Sigmoid colon (tissue), 7 donors: ENCODE results near the gene CD52. TPM values are rescaled to one million over a fixed set of nuclear protein-coding genes. Genes with fewer than 3 reads are reported as not detected.

Experiments
- DNase-seq: peaks from one replicate; pipeline ENCODE4 v3.0.0-alpha.2; 2019
- H3K27ac ChIP-seq, 4 donors: fragments of 200-600 bp; sonication (generic); one replicate each; pipeline ENCODE4 v1.5.1; 2016 to 2019; ENCODE audit warnings: mild to moderate bottlenecking in 1 of 4
- H3K27me3 ChIP-seq, 3 donors: fragments of 200-600 bp; sonication (generic); one replicate each; pipeline ENCODE4 v1.5.1; 2019; ENCODE audit warnings: mild to moderate bottlenecking in 1 of 3
- H3K36me3 ChIP-seq, 4 donors: fragments of 200-600 bp; sonication (generic); one replicate each; pipeline ENCODE4 v1.5.1; 2016 to 2019
- H3K4me1 ChIP-seq, 4 donors: fragments of 200-600 bp; sonication (generic); one replicate each; pipeline ENCODE4 v1.5.1; 2017 to 2019
- H3K4me3 ChIP-seq, 4 donors: fragments of 200-600 bp; sonication (generic); one replicate each; pipeline ENCODE4 v1.5.1; 2017 to 2019; ENCODE audit warnings: mild to moderate bottlenecking in 2 of 4, moderate library complexity in 1 of 4
- H3K9me3 ChIP-seq, 4 donors: fragments of 200-600 bp in 3 of 4; sonication (generic) in 3 of 4; one replicate each; pipeline versions ENCODE4 v1.5.1 to v1.6.1; 2013 to 2019
- CTCF ChIP-seq, 4 experiments: fragments of 450-650 bp in 3 of 4; fragments of 200-600 bp in 1 of 4; IDR thresholded peaks; one replicate each; pipeline ENCODE4 v1.5.1; 2016 to 2019; ENCODE audit warnings: antibody characterized with exemption in 4 of 4, mild to moderate bottlenecking in 3 of 4, moderate library complexity in 2 of 4
- EP300 ChIP-seq, 4 donors: sonication (generic); formaldehyde crosslinking; IDR thresholded peaks; one replicate each; pipeline ENCODE4 v1.6.1; 2017; ENCODE audit warnings: antibody characterized with exemption in 4 of 4
- POLR2A ChIP-seq, 2 donors: fragments of 450-650 bp; IDR thresholded peaks; one replicate each; pipeline ENCODE4 v1.6.1; 2016; ENCODE audit warnings: antibody characterized with exemption in 2 of 2, mild to moderate bottlenecking in 2 of 2, moderate library complexity in 2 of 2
- POLR2AphosphoS5 ChIP-seq, 4 donors: sonication (generic); formaldehyde crosslinking; IDR thresholded peaks; one replicate each; pipeline ENCODE4 v1.6.1; 2017; ENCODE audit warnings: antibody characterized with exemption in 4 of 4
- WGBS, 2 donors: extraction: QIAGEN DNeasy Blood & Tissue Kit; methylation state at CpG; one replicate each; pipeline ENCODE4 v1.1.7; 2013; 5-methylcytosine and 5-hydroxymethylcytosine counted together
- intact Hi-C: fragments of 100-400 bp; cut with DNase I; formaldehyde crosslinking; loops from one replicate; pipeline ENCODE4 v1.15.1; 2023
- polyA plus RNA-seq, 3 donors: library from polyadenylated mRNA; stranded (reverse); fragments of 200-250 nt; gene quantifications; one replicate each; pipeline ENCODE4 v1.2.3, GENCODE V29; 2013
- total RNA-seq, 4 donors: library from RNA; depleted of rRNA; stranded (reverse); fragments of >200 nt; gene quantifications; one replicate each; pipeline ENCODE4 v1.1.0, GENCODE V29; 2016
- donor health status: healthy with polysubstance abuse.
- donor health status: Bipolar disorder and iron deficiency.
- donor health status: healthy.

Gene CD52
- total and polyA plus RNA-seq, 7 donors, result 1.6 to 556 (median 19.8) TPM; not detected in 2

DNA sequence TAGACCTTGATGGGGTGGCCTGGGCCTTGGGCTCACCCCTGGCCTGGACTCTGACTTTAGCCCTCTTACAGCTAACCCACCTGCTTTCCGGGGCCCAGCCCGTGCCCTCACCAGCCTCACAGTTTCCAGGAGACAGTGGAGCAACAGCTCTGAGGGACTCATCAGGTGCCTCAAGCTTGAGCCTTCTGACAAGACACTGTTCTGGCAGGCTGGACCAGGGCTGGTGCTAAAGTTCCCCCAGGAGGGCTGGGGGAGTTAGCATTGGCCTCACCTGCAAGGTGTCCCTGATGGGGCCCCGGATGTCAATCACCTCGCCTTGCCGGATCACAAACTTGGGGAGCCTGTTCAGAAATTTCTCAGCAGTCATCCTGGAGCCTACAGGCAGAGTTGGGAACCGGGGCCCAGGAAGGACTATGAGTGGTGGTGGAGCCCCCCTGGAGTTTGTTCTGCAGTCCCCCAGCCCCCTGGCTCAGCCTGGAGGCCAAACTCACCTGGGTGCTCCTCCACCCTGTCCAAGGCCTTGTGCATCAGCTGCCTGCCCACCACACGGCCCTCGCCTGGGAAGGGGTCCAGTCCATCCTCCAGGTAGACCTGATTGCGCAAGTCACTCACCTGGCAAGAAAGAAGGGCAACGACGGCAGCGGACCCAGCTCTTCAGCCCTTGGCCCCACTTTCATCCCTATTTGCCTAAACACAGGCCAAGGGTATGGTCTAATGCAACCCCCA lies 33.7 kb upstream of the CD52 start:
- Histone ChIP-seq H3K36me3 (no peaks in the 10 kb centered on the region), H3K27ac (peak overlapping the region; percentile 35 to 60 (median 43)), H3K4me3 (no peak overlapping the region), H3K27me3 (no peaks in the 10 kb centered on the region), H3K4me1 (peaks cover 0 to 50% (median 42%) of the 10 kb centered on the region in 4 donors), H3K9me3 (no peaks in the 10 kb centered on the region)
- no peak for DNase-seq
- TF ChIP-seq EP300 (IDR thresholded peaks at IDR 0.05), result no peak
- intact Hi-C loops, result loop anchor here (5.0 kb wide), 1 partner anchor 52 kb away; the partner anchor contains the start of gene CEP85
- 86 to 90% methylated on average over 12 of the region's 12 CpGs for WGBS, 2 donors

- H3K4me1 ChIP-seq, result peaks cover 0 to 46% (median 36%) of the 10 kb centered on the region in 4 donors
- H3K36me3 ChIP-seq, result no peaks in the 10 kb centered on the region
- intact Hi-C loops, result loop anchor here (5.0 kb wide), 1 partner anchor 52 kb away; the partner anchor contains the start of gene CEP85
- 26 to 29% methylated on average over 22 of the region's 22 CpGs for WGBS, 2 donors
- no peak overlapping the region for H3K4me3 ChIP-seq
- DNase-seq, result peak; percentile 84
- no peaks in the 10 kb centered on the region for H3K27me3 ChIP-seq
- TF ChIP-seq POLR2AphosphoS5 (IDR thresholded peaks at IDR 0.05), result peak in 1 of 4 donors; percentile 8
- peak; percentile 18 to 52 (median 48) for TF ChIP-seq CTCF (IDR thresholded peaks at IDR 0.05)
- no peak for TF ChIP-seq EP300 (IDR thresholded peaks at IDR 0.05)
- no peak for TF ChIP-seq POLR2A (IDR thresholded peaks at IDR 0.05)
- peak overlapping the region; percentile 35 to 60 (median 43) for H3K27ac ChIP-seq
- H3K9me3 ChIP-seq, result no peaks in the 10 kb centered on the region
These were observed 33.0 kb upstream of the CD52 start for GRCh38 chr1:26284597-26285347.

GRCh38 chr1:26285366-26286063 lies 32.2 kb upstream of the CD52 start:
- Histone ChIP-seq H3K4me3 (no peak overlapping the region), H3K36me3 (no peaks in the 10 kb centered on the region), H3K9me3 (no peaks in the 10 kb centered on the region), H3K27me3 (no peaks in the 10 kb centered on the region), H3K4me1 (peaks cover 0 to 40% (median 34%) of the 10 kb centered on the region in 4 donors), H3K27ac (peak overlapping the region; percentile 11 to 60 (median 49))
- no peak for TF ChIP-seq CTCF (IDR thresholded peaks at IDR 0.05)
- TF ChIP-seq POLR2AphosphoS5 (IDR thresholded peaks at IDR 0.05), result no peak
- no peak for TF ChIP-seq POLR2A (IDR thresholded peaks at IDR 0.05)
- TF ChIP-seq EP300 (IDR thresholded peaks at IDR 0.05), result no peak
- no peak for DNase-seq
- intact Hi-C loops, result no loop called here
- 81 to 88% methylated on average over 19 of the region's 19 CpGs for WGBS, 2 donors

GRCh38 chr1:26286064-26286416 lies 31.7 kb upstream of the CD52 start:
- H3K4me1 ChIP-seq, result peaks cover 0 to 35% (median 28%) of the 10 kb centered on the region in 4 donors
- intact Hi-C loops, result no loop called here
- TF ChIP-seq POLR2AphosphoS5 (IDR thresholded peaks at IDR 0.05), result no peak
- H3K9me3 ChIP-seq, result no peaks in the 10 kb centered on the region
- H3K27ac ChIP-seq, result peak overlapping the region; percentile 10 to 60 (median 36)
- no peak for DNase-seq
- no peak overlapping the region for H3K4me3 ChIP-seq
- WGBS, 2 donors, result 85 to 86% methylated on average over 2 of the region's 2 CpGs
- H3K27me3 ChIP-seq, result no peaks in the 10 kb centered on the region
- no peaks in the 10 kb centered on the region for H3K36me3 ChIP-seq

- peaks cover 0 to 23% (median 18%) of the 10 kb centered on the region in 4 donors for H3K4me1 ChIP-seq
- no peaks in the 10 kb centered on the region for H3K9me3 ChIP-seq
- H3K27me3 ChIP-seq, result no peaks in the 10 kb centered on the region
- H3K4me3 ChIP-seq, result no peak overlapping the region
- peak; percentile 92 for DNase-seq
- no peaks in the 10 kb centered on the region for H3K36me3 ChIP-seq
- intact Hi-C loops, result no loop called here
- H3K27ac ChIP-seq, result peak overlapping the region; percentile 10 to 60 (median 52)
- TF ChIP-seq EP300 (IDR thresholded peaks at IDR 0.05) (no peak), POLR2A (IDR thresholded peaks at IDR 0.05) (no peak), POLR2AphosphoS5 (IDR thresholded peaks at IDR 0.05) (peak; percentile 18 to 68 (median 62)), CTCF (IDR thresholded peaks at IDR 0.05) (no peak)
- 34 to 79% methylated on average over 8 of the region's 8 CpGs for WGBS, 2 donors
These were observed 30.6 kb upstream of the CD52 start for GRCh38 chr1:26287033-26287711.
